IMR-90 (cell line): ENCODE data around the gene TSKU. TPM values are rescaled to one million over a fixed set of nuclear protein-coding genes. Genes with fewer than 3 reads are reported as not detected.

Source experiments
- ATAC-seq: fragments of 200-7000 bp; cut with Tn5 transposase; 2 replicates; pipeline ENCODE4 v1.9.1; 2020; ENCODE audit warnings: low read depth, mild to moderate bottlenecking, moderate library complexity
- BruUV-seq: library from RNA; stranded (reverse); fragments of 400-500 nt; replicated peaks from 2 replicates; lab custom pipeline; 2021; lab: Mats Ljungman, UMichigan
- CTCF ChIA-PET: fragments of 300-600 bp; formaldehyde crosslinking; extraction: SDS; loops from one replicate; lab custom pipeline; 2021; ENCODE audit warnings: antibody characterized with exemption; lab: Yijun Ruan, JAX
- POLR2A ChIA-PET: fragments of 300-600 bp; sonication (Branson Sonifier 250); formaldehyde crosslinking; loops from one replicate; lab custom pipeline; 2022; ENCODE audit warnings: antibody characterized with exemption; ENCODE audit not compliant: unreplicated experiment; lab: Charles Lee
- DNase-seq: peaks from one replicate; pipeline ENCODE4 v3.0.0; 2013
- H2AFZ ChIP-seq: replicated peaks from 2 replicates; pipeline ENCODE3; 2013; ENCODE audit warnings: low read length, mild to moderate bottlenecking; ENCODE audit not compliant: poor library complexity
- H2AK5ac ChIP-seq: 2 replicates; pipeline ENCODE4 v1.6.1; 2013; ENCODE audit warnings: low read depth, low read length, inconsistent platforms
- H2AK9ac ChIP-seq: replicated peaks from 2 replicates; pipeline ENCODE3; 2013; ENCODE audit warnings: mild to moderate bottlenecking, low read depth, low read length, moderate library complexity; ENCODE audit not compliant: poor library complexity
- H2BK120ac ChIP-seq: 2 replicates; pipeline ENCODE4 v1.6.1; 2013; ENCODE audit warnings: low read depth, low read length, inconsistent platforms
- H2BK15ac ChIP-seq: 3 replicates; pipeline ENCODE4 v1.6.1; 2013; ENCODE audit warnings: low read depth, low read length, inconsistent platforms
- H2BK20ac ChIP-seq: 2 replicates; pipeline ENCODE4 v1.6.1; 2013; ENCODE audit warnings: low read depth, mild to moderate bottlenecking, inconsistent platforms, low read length, moderate library complexity
- H2BK5ac ChIP-seq: 2 replicates; pipeline ENCODE4 v1.6.1; 2013; ENCODE audit warnings: mild to moderate bottlenecking, low read depth, low read length, inconsistent platforms; ENCODE audit not compliant: poor library complexity, severe bottlenecking
- H3K14ac ChIP-seq: replicated peaks from 2 replicates; pipeline ENCODE4 v1.6.1; 2013; ENCODE audit warnings: low read depth, low read length, inconsistent platforms
- H3K18ac ChIP-seq: 2 replicates; pipeline ENCODE4 v1.6.1; 2013; ENCODE audit warnings: low read depth, low read length, control low read depth
- H3K23ac ChIP-seq: 2 replicates; pipeline ENCODE4 v1.6.1; 2013; ENCODE audit warnings: low read depth, low read length, inconsistent platforms
- H3K27ac ChIP-seq: 2 replicates; pipeline ENCODE4 v1.5.1; 2013; ENCODE audit warnings: mild to moderate bottlenecking, control low read depth, low read length; ENCODE audit not compliant: insufficient read depth
- H3K27me3 ChIP-seq: 2 replicates; pipeline ENCODE4 v1.6.1; 2013; ENCODE audit warnings: low read length; ENCODE audit not compliant: control insufficient read depth, insufficient read depth
- H3K36me3 ChIP-seq: 2 replicates; pipeline ENCODE4 v1.6.1; 2013; ENCODE audit warnings: low read length, mixed read lengths; ENCODE audit not compliant: control insufficient read depth, insufficient read depth
- H3K4ac ChIP-seq: 2 replicates; pipeline ENCODE4 v1.6.1; 2013; ENCODE audit warnings: low read depth, low read length, inconsistent platforms
- H3K4me1 ChIP-seq: 2 replicates; pipeline ENCODE4 v1.6.1; 2013; ENCODE audit warnings: low read length, mixed read lengths; ENCODE audit not compliant: control insufficient read depth, insufficient read depth
- H3K4me2 ChIP-seq: 2 replicates; pipeline ENCODE4 v1.6.1; 2013; ENCODE audit warnings: low read depth, mild to moderate bottlenecking, control low read depth, low read length, moderate library complexity
- H3K4me3 ChIP-seq: 2 replicates; pipeline ENCODE4 v1.5.1; 2013; ENCODE audit warnings: low read depth, mild to moderate bottlenecking, control low read depth, low read length, moderate library complexity; ENCODE audit not compliant: insufficient read depth
- H3K56ac ChIP-seq: 2 replicates; pipeline ENCODE4 v1.6.1; 2013; ENCODE audit warnings: low read length, inconsistent platforms; ENCODE audit not compliant: insufficient read depth; ENCODE audit errors: extremely low read depth
- H3K79me1 ChIP-seq, 2 experiments: 2 replicates each; pipeline ENCODE4 v1.6.1; 2013; ENCODE audit warnings: low read length in 2 of 2, inconsistent platforms in 1 of 2, low read depth in 1 of 2
- H3K9ac ChIP-seq: 2 replicates; pipeline ENCODE4 v1.6.1; 2013; ENCODE audit warnings: low read depth, low read length, control low read depth
- H3K9me1 ChIP-seq: 2 replicates; pipeline ENCODE4 v1.6.1; 2013; ENCODE audit warnings: low read length, inconsistent platforms; ENCODE audit not compliant: insufficient read depth
- H3K9me3 ChIP-seq: 2 replicates; pipeline ENCODE4 v1.6.1; 2013; ENCODE audit warnings: low read length; ENCODE audit not compliant: control insufficient read depth, insufficient read depth
- H4K20me1 ChIP-seq: 2 replicates; pipeline ENCODE4 v1.6.1; 2013; ENCODE audit warnings: low read length, inconsistent platforms; ENCODE audit not compliant: insufficient read depth
- H4K5ac ChIP-seq: 2 replicates; pipeline ENCODE4 v1.6.1; 2013; ENCODE audit warnings: mild to moderate bottlenecking, low read depth, low read length, control low read depth
- H4K8ac ChIP-seq, 2 experiments: 2 replicates each; pipeline ENCODE4 v1.6.1; 2013; ENCODE audit warnings: low read depth in 2 of 2, low read length in 2 of 2, control low read depth in 1 of 2, inconsistent platforms in 1 of 2
- H4K91ac ChIP-seq: 2 replicates; pipeline ENCODE4 v1.6.1; 2013; ENCODE audit warnings: low read depth, low read length, inconsistent platforms; ENCODE audit not compliant: insufficient read depth
- BHLHE40 ChIP-seq: fragments of 150-350 bp; IDR thresholded peaks from 2 replicates; pipeline ENCODE4 v1.6.1; 2016; ENCODE audit warnings: mild to moderate bottlenecking, low read depth, low read length
- CEBPB ChIP-seq: IDR thresholded peaks from 2 replicates; pipeline ENCODE4 v1.6.1; 2012; ENCODE audit warnings: low read depth, low read length, improper control_type of control experiment
- MAZ ChIP-seq: IDR thresholded peaks from 2 replicates; pipeline ENCODE4 v1.6.1; 2012; ENCODE audit warnings: low read depth, mild to moderate bottlenecking, low read length, improper control_type of control experiment, moderate library complexity, borderline replicate concordance
- RAD21 ChIP-seq: IDR thresholded peaks from 2 replicates; pipeline ENCODE4 v1.6.1; 2012; ENCODE audit warnings: low read length, improper control_type of control experiment
- RFX5 ChIP-seq: IDR thresholded peaks from 2 replicates; pipeline ENCODE4 v1.8.0; 2012; ENCODE audit warnings: low read depth, mild to moderate bottlenecking, low read length, moderate library complexity
- SMC3 ChIP-seq: fragments of 150-350 bp; IDR thresholded peaks from 2 replicates; pipeline ENCODE4 v1.6.1; 2016; ENCODE audit warnings: low read depth, mild to moderate bottlenecking, antibody characterized with exemption, low read length, moderate library complexity
- WGBS, 2 experiments: methylation state at CpG; one replicate each; pipeline versions ENCODE4 v1.1.5 to v1.1.7; 2013; ENCODE audit warnings: missing lambda C conversion rate in 2 of 2; ENCODE audit not compliant: insufficient read length in 1 of 2; ENCODE audit errors: extremely low coverage in 2 of 2; 5-methylcytosine and 5-hydroxymethylcytosine counted together
- dilution Hi-C: fragments of 300-500 bp; cut with HindIII; formaldehyde crosslinking; loops from one replicate; pipeline ENCODE4 v1.14.3; 2018; ENCODE audit warnings: low sequenced_read_pairs; ENCODE audit not compliant: unreplicated experiment
- in situ Hi-C: fragments of 300-500 bp; cut with MboI; formaldehyde crosslinking; loops from 3 replicates; pipeline ENCODE4 v1.14.3; 2019; ENCODE audit warnings: low sequenced_read_pairs, inconsistent platforms, mixed read lengths
- intact Hi-C: fragments of 100-400 bp; cut with micrococcal nuclease; formaldehyde crosslinking; loops from 2 replicates; pipeline ENCODE4 v1.10.0; 2022
- polyA plus RNA-seq, 3 experiments: library from polyadenylated mRNA; depleted of rRNA; stranded (reverse); fragments of >200 nt; gene quantifications; 2 replicates each; pipeline ENCODE4 v1.2.3, GENCODE V29; 2012; ENCODE audit warnings: low replicate concordance in 1 of 3
- total RNA-seq: library from RNA; depleted of rRNA; stranded (reverse); fragments of >200 nt; gene quantifications from 2 replicates; pipeline ENCODE4 v1.2.3, GENCODE V29; 2012
- TF ChIP-seq, protein P1 (sequence below): fragments of 150-350 bp; IDR thresholded peaks from 2 replicates; pipeline ENCODE4 v1.6.1; 2017; ENCODE audit warnings: mild to moderate bottlenecking, antibody characterized with exemption, low read length, low read depth

The TSKU gene
- total and polyA plus RNA-seq, 2 of the 4 experiments (the other 2 are of a cell fraction): 6.8 to 26.6 TPM

DNA sequence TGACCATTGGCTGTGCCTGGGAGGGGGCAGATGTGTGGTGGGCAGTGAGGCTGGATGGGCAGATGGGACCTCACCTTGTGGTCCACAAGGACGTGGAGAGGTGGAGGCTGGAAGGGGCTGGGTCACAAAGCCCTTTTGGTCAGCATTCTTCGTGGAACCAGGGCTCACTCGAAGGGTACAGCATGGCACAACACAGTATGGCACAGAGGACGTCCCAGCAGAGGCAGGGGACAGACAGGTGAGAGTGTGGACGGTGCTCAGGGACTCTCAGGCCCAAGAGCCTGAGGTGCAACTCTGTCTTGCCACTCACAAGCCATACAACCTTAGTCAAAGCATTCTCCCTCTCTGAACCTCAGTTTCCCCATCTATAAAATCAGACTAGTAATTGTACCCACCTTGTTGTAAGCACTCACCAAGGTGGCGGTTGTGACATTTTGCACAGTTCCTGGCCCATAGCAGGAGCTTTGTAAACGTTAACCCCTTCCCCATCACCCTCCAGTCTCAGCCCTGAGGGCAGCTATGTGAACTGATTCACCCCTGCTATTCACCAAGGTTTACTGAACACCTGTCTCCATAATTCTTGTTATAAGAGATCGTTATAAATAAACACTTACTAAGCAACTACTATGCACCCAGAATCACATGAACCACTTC is 11.6 kb upstream of the TSKU start:
- dilution Hi-C loops (no loop called here), in situ Hi-C loops (no loop called here), intact Hi-C loops (no loop called here)
- peak overlapping the region; percentile 7; the same call in 1 of the 2 replicates for H3K4me2 ChIP-seq
- peak overlapping the region; percentile 93 for H4K5ac ChIP-seq
- no peak overlapping the region for H3K4me3 ChIP-seq
- CTCF ChIA-PET: interaction anchor here (2.8 kb wide), 1 partner anchor 148 kb away, joined by 9 read pairs; no protein-coding TSS in a partner anchor
- peak overlapping the region; percentile 98 for H4K91ac ChIP-seq
- H3K27me3 ChIP-seq: 0 out of 2 replicates have a peak, but pooled peaks cover 1% of the 10 kb centered on the region
- no peak for TF ChIP-seq RFX5
- no peak for TF ChIP-seq RAD21
- no peak for TF ChIP-seq MAZ
- TF ChIP-seq, protein P1, sequence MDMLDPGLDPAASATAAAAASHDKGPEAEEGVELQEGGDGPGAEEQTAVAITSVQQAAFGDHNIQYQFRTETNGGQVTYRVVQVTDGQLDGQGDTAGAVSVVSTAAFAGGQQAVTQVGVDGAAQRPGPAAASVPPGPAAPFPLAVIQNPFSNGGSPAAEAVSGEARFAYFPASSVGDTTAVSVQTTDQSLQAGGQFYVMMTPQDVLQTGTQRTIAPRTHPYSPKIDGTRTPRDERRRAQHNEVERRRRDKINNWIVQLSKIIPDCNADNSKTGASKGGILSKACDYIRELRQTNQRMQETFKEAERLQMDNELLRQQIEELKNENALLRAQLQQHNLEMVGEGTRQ: no peak
- TF ChIP-seq SMC3: no peak
- no peak for TF ChIP-seq CEBPB
- TF ChIP-seq BHLHE40: no peak
- H3K27ac ChIP-seq: peak overlapping the region; percentile 85
- H3K9me1 ChIP-seq: peaks cover 18% of the 10 kb centered on the region
- peak overlapping the region; percentile 91 for H2BK120ac ChIP-seq
- no peaks in the 10 kb centered on the region for H3K36me3 ChIP-seq
- POLR2A ChIA-PET: no interaction called here
- H2BK15ac ChIP-seq: peak overlapping the region; percentile 86
- peaks cover 7% of the 10 kb centered on the region; the same call in 1 of the 2 replicates for H4K20me1 ChIP-seq
- peak overlapping the region; percentile 25; the same call in 1 of the 2 replicates for H3K56ac ChIP-seq
- 78% methylated on average over 4 of the region's 8 CpGs; no CpG with 5 or more reads in 1 of the 2 experiments for WGBS, 2 experiments
- DNase-seq (no peak), ATAC-seq (no peak)
- H3K18ac ChIP-seq: peak overlapping the region; percentile 98
- H3K9me3 ChIP-seq: peaks cover 4% of the 10 kb centered on the region
- peak overlapping the region; percentile 21 for H3K23ac ChIP-seq
- H2BK20ac ChIP-seq: peak overlapping the region; percentile 70
- peak overlapping the region; percentile 75 to 95 for H4K8ac ChIP-seq
- peak overlapping the region; percentile 92 for H2BK5ac ChIP-seq
- H3K4ac ChIP-seq: peak overlapping the region; percentile 93
- H3K14ac ChIP-seq: peak overlapping the region; percentile 94
- no TSS peak for BruUV-seq
- H2AK5ac ChIP-seq: peak overlapping the region; percentile 100
- peak overlapping the region; percentile 8 for H3K9ac ChIP-seq
- peak overlapping the region; percentile 11 for H2AFZ ChIP-seq
- H3K4me1 ChIP-seq: peaks cover 40% of the 10 kb centered on the region
- H2AK9ac ChIP-seq: peak overlapping the region; percentile 79
- H3K79me1 ChIP-seq: no peaks in the 10 kb centered on the region
